GM12892 (cell line): ENCODE data around the gene ZNF692.

ENCODE experiments used
- DNase-seq: peaks from one replicate; pipeline ENCODE4 v3.0.0; 2011; ENCODE audit not compliant: insufficient read length
- FAIRE-seq: peaks from 2 replicates; lab custom pipeline; 2011; peaks lifted over from hg19 to GRCh38; lab: Jason Lieb, UNC
- POLR2A ChIP-seq: IDR thresholded peaks from 2 replicates; pipeline ENCODE4 v1.6.1; 2011; ENCODE audit warnings: low read depth, low read length, control low read depth
- POLR2AphosphoS5 ChIP-seq: IDR thresholded peaks from 2 replicates; pipeline ENCODE4 v1.6.1; 2011; ENCODE audit warnings: low read depth, low read length, control low read depth
- TAF1 ChIP-seq: IDR thresholded peaks from 2 replicates; pipeline ENCODE4 v1.6.1; 2011; ENCODE audit warnings: low read depth, mild to moderate bottlenecking, control low read depth, low read length, borderline replicate concordance

Gene ZNF692

DNA sequence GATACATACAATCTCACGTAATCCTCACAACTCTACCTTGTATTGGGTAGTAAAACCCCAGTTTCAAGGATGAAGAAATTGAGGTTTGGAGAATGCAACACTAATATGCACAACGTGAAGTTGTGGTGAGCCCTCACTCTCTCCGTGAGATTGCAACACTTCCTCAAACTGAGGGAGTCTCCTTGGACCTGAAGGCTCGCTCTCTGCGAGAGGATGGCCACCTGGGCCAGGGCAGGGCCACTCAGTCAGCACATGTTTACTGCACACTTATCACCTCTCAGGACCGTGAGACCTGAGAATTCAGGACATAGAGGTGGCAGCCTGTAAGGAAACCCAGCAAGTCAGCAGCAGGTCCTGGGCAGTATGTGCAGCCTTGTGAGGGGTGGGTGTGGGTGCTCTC lies 41.8 kb downstream of the ZNF692 start:
- DNase-seq (no peak), FAIRE-seq (no peak)
- TF ChIP-seq TAF1 (no peak), POLR2AphosphoS5 (no peak)

DNA sequence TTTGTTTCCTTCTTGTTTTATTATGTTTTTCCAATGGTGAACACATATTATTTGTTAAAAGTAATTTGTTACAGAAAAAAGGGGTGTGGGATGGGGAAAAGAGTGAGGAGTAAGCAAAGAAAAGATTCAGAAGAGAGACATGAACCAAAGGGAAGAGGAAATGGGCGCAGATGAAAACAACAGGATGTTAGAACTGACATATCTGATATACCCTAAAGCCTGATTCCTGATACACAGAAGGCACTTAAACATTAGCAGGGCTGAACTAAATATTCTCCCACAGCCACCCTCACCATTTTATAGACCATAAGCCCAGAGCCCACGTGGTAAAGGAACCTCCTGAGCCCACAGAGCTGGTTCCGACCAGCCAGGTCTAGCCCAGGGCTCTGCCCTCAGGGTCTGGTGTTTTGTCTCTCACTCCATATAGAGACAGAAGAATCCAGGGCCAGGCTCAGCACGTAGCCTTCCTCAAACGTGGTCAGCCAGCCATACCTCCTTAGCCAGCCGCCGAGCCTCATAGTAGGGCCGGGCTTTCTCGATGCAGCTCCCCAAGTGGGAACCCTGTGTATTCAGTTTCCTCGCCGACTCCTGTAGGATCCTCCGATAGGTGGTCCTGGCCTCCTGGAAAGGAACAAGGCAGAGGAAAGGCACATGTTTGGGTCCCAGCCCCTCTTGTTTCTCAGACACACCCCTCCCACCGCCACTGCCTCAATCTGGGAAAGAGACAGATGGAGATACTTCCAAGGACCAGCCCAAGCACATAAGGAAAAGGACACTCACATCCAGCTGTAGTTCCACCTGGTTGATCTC lies 42.6 kb downstream of the ZNF692 start:
- no peak for FAIRE-seq
- TF ChIP-seq POLR2AphosphoS5 (no peak), POLR2A (no peak), TAF1 (no peak)
- no peak for DNase-seq

DNA sequence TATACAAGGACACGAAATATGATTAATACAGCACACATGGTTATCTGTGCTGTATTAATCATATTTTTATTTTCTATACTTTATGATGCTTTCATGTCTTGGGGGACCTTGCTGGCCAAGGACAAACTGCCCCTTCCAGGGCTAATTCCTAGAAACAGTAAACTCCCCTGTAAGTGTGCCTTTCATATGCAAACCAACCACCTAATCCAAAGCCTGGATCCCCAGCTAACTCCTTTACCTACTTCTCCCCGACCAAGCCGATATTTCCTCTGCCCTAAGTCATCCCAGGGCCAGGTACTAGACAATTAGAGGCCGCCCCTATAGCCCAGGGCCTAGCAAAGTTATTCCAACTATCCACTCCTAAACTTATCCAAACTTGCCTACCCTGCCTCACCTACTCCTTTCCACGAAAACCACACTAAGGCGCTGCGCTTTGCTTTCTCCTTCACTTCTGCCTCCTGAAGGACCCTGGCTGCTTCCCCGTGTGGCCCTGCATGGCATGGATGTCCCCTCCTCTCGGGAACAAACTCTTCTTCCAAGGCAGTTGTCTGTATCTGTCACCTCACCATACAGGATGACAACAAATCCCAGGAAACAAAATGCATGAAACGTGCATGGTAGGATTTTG lies 43.4 kb downstream of the ZNF692 start:
- no peak for DNase-seq
- TF ChIP-seq POLR2AphosphoS5 (no peak), POLR2A (no peak), TAF1 (no peak)
- no peak for FAIRE-seq

DNA sequence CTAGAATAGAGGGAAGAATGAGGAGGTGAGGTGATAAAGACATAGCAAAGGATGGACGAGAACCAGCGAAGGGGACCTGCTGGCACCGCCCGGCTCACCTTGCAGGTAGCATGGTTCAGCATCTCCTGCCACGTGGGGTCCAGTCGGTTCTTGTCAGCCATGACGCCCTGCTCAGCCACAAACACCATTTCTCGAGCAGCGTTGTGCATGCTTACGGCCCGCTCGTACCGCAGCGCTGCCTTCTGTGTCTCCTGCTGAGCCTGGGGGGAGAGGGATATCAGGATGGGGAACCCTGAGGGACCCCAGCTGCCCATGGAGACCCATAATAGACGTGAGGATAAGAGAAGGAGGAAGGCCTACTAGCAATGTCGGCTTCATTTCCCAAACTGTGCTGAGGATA lies 44.5 kb downstream of the ZNF692 start:
- TF ChIP-seq POLR2A (no peak), TAF1 (no peak), POLR2AphosphoS5 (no peak)
- FAIRE-seq (no peak), DNase-seq (no peak)

DNA sequence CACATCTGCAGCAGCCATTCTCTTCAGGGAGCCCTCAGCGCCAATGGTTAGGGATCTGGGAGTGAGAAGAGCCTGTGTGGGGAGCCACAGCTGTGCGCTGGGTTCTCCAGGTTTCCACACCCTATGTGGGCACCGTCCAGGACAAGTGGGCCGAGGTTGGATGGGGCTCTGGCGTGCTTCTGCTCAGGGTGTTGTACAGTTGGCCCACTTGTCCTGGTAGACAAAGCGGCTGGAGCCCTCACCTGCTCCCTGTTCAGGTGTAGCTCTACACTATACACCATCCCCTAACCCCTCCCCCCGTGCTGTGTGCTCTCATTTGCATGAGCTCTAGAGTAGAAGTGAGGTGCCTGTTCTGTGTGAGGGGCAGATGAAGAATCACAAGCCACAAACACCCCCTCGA lies 45.3 kb downstream of the ZNF692 start:
- no peak for TF ChIP-seq POLR2A
- DNase-seq (no peak), FAIRE-seq (no peak)

DNA sequence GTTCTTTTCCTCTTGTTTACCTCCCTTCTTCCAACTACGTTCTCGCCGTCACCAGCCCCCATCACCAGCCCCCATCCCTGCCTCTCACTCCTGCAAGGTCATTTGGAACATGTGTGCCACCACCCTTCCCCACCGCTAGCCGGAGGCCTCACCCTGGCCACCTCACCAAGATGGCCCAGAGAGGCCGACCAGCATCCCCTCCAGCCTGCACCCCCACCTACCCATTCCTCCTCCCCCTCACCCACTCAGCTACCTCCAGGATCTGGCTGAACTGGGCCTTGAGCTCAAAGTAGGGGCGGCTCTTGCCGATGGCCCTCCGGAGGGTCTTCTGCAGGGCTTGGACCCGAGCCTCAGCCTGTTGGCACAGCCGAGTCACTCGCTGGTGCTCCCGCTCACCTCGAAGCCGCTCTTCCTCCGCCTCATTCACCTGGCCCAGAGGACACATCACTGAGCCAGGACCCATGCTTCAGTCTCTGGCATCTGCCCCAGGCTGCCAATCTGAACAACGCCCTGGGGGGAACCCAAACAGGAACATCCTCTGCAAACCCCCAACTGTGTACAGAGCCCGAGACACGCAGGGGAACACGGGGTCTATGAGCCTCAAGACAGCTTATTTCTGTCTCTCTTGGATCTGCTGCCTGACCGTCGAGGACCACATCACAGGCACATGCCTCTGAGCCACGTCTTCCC lies 46.0 kb downstream of the ZNF692 start:
- FAIRE-seq (no peak), DNase-seq (no peak)
- TF ChIP-seq TAF1 (no peak), POLR2A (no peak), POLR2AphosphoS5 (no peak)

DNA sequence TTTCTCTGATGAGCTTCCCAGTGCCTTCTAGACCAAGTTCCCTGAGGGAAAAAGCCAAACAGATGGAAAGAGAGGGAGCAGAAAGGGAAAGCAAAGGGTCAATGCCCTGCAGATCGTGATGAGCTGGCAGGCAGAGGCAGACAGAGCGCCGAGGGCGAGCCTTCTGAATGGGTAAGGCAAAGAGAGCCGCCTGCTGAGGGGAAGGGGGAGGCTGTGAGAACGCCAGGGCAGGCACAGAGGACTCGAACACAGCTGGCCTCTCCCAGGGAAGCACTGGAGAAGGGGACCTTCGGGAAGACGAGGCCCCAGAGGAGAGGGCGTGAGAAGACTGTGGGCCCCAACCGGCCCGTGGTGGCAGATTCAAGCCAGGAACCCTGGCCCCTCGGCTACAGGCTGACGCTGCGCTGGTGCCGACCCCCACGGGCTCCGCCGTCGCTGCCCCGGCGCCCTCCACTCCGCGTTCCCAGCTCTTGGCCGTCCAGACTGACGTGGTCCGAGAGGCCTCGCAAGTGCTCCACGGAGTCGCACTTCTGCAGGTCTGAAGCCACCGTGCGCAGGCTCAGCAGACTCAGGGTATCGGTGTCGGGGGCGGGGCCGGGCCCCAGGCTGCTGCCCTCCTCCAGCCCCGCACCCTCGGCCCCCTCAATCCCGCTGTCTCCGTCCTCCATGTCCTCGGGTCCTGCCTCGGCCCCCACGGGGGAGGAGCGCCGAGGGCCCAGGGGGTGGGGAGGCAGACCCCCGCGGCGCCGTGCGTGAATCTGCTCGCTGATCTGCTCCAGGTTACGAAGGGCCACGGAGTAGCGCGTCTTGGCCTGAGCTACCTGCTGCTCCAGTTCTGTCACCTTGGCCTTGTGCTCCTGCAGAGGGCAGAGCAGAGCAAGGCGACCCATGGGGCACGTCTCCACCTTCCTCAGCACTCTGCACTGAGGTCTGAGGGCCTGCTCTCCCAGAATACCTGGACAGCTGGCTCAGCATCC lies 47.1 kb downstream of the ZNF692 start:
- FAIRE-seq (no peak), DNase-seq (no peak)
- no peak for TF ChIP-seq POLR2AphosphoS5

DNA sequence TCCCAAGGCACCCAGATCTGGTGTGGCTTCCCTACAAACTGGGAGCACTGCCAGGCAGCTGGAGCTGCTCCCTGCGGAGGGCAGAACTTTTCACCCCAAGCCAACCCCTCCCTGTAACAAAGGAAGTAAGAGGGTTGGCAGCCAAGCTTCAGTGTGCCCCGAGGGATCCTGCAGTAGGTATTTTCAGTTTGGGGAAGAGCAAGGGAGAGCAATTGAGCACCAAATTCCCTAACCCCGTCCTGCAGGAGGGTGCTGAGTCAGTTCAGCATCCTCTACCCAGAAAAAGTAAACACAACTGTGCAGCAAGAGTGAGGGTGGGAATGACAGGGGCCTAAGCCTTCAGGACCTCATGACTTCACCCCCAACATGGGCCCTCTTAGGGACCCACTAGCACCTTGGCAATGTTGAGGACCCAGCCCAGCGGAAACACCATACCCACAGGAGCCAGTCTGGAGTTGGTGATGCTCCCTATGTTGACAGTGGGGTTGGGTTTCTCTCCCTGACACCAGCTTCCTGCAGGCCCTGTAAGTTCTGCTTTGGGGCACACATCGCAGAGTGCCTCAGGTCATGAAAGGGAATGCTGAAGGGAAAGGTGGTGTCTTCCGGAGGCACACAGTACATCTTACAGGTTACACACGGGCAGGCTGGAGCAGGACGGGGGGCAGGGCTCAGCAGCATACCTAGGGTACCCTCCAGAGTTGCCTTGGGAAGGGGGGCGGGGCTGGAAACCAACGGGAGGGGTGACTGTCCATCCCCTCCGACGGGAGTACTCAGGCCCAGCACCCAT lies 48.0 kb downstream of the ZNF692 start:
- FAIRE-seq: no peak
- DNase-seq: no peak
- TF ChIP-seq TAF1: no peak
- no peak for TF ChIP-seq POLR2A
- TF ChIP-seq POLR2AphosphoS5: no peak; the same call in 1 of the 2 replicates

DNA sequence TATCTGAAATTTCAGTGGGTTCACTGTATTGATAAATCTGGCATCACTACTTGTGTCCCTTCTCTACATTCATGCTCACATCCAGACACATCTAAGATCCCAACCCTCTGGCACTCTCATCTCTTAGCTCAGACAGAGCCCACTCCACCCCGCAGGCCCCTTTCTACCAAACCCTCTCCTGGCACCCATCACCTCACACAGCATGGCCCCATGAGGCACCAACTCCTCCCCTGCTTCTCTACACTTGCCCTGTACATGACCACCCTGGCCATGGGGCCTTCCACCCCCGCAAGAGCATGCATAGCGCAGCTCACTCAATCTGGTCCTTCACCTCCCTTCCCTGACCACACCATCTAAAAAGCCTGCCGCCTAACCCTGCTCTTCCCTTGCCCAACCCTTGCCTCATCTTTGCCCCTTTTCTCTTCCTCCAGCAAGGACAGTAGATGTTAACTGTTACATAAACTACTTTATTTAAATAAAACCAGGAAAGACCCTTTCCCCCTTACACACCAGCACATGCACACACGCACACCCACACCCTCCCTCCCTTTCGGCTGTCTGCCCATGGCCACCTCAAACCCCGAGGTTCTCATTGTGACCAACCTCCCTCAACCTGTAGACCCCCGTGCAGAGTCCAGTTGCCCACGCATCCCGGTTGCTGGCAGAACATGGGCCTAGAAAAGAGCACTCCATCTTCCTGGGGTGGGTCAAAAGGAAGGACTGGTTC lies 48.7 kb downstream of the ZNF692 start:
- DNase-seq: no peak
- TF ChIP-seq POLR2A: no peak
- no peak for FAIRE-seq

DNA sequence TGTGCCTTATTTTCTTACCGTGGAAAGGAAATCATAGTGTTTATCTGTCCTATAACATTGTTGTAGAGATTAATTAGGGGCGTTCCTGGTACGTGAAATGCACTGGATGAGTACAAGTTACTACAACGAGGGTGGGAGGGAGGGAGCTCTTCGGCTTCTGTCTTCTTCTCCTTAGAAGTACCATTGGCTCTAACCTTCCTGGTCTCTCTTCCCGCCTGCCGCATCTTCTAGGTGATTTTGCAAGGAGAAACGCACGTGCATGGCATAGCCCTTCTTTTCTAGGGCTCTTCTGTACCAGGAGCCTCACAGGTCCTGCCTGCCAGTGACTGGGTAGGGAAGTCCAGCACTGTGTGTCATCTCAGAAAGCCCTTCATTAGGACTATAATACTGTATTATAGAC lies 50.0 kb downstream of the ZNF692 start:
- no peak for FAIRE-seq
- no peak for TF ChIP-seq TAF1
- no peak for TF ChIP-seq POLR2AphosphoS5
- TF ChIP-seq POLR2A: no peak

More for the DNA sequence above, 50.0 kb downstream of the ZNF692 start:
- no peak for DNase-seq
